PFSK-1 (cell line): ENCODE data around the gene CEBPE.

ENCODE experiments used
- FOXP2 ChIP-seq: optimal IDR thresholded peaks from 2 replicates; pipeline ENCODE3; 2011; ENCODE audit warnings: borderline replicate concordance, control low read depth, inconsistent platforms; ENCODE audit not compliant: insufficient read depth; ENCODE audit errors: extremely low read length, extremely low read depth
- POLR2AphosphoS5 ChIP-seq: IDR thresholded peaks from 2 replicates; pipeline ENCODE4 v1.6.1; 2012; ENCODE audit warnings: low read depth, mild to moderate bottlenecking, control low read depth, low read length, moderate library complexity
- REST ChIP-seq, 2 experiments: IDR thresholded peaks; 2 replicates each; pipeline versions ENCODE4 v1.6.1 to v1.8.0; 2011 to 2012; ENCODE audit warnings: low read depth in 2 of 2, low read length in 2 of 2, control low read depth in 1 of 2, inconsistent platforms in 1 of 2, mild to moderate bottlenecking in 1 of 2, moderate library complexity in 1 of 2; ENCODE audit not compliant: insufficient read depth in 1 of 2
- SIN3A ChIP-seq: IDR thresholded peaks from 2 replicates; pipeline ENCODE4 v1.6.1; 2012; ENCODE audit warnings: mild to moderate bottlenecking, low read length, moderate library complexity, borderline replicate concordance; ENCODE audit not compliant: insufficient read depth
- TAF1 ChIP-seq: IDR thresholded peaks from 2 replicates; pipeline ENCODE4 v1.6.1; 2012; ENCODE audit warnings: low read length, control low read depth, borderline replicate concordance; ENCODE audit not compliant: insufficient read depth

- no peak for TF ChIP-seq SIN3A
- TF ChIP-seq REST (IDR thresholded peaks at IDR 0.05; ENCODE audit: insufficient read depth in 1 of 2, low read depth in 2 of 2, low read length in 2 of 2): no peak
- no peak for TF ChIP-seq POLR2AphosphoS5
- no peak for TF ChIP-seq FOXP2
- no peak for TF ChIP-seq TAF1
Observed at GRCh38 chr14:23140371-23140770, 21.3 kb upstream of the CEBPE start.
